GM19239 (cell line): ENCODE data around the gene MAPKAPK5.
A peak's percentile ranks its signal among the peaks of the same experiment; 100 is the strongest.
"Not testable (repeated sequence)": the region's sequence is repeated elsewhere in the genome, so short reads cannot be mapped to it uniquely, and the experiment has no call there.

Source experiments
- DNase-seq: peaks from one replicate; pipeline ENCODE4 v3.0.0; 2011; ENCODE audit warnings: low spot score; ENCODE audit not compliant: insufficient read length
- FAIRE-seq: peaks from 2 replicates; lab custom pipeline; 2011; peaks lifted over from hg19 to GRCh38; lab: Jason Lieb, UNC

Gene MAPKAPK5

GRCh38 chr12:111841750-111842555 is at the start of gene MAPKAPK5:
TSS of gene MAPKAPK5 (plus strand) at chr12:111842228. CDS start at chr12:111842734, 506 bp downstream.
- peak; percentile 91 for FAIRE-seq
- DNase-seq, result peak; percentile 93

- FAIRE-seq (no peak), DNase-seq (no peak)
These were observed 49.2 kb upstream of the MAPKAPK5 start for GRCh38 chr12:111792856-111793235.

- no peak for FAIRE-seq
These were observed 43.8 kb upstream of the MAPKAPK5 start for GRCh38 chr12:111798182-111798581.

GRCh38 chr12:111799758-111800157 is 42.3 kb upstream of the MAPKAPK5 start:
- DNase-seq (no peak), FAIRE-seq (no peak)

More at GRCh38 chr12:111798182-111798581, 43.8 kb upstream of the MAPKAPK5 start:
- DNase-seq, result no peak

- FAIRE-seq, result no peak
- no peak for DNase-seq
These were observed 38.9 kb upstream of the MAPKAPK5 start for GRCh38 chr12:111803038-111803626.

- DNase-seq, result no peak
- no peak for FAIRE-seq
These were observed 38.2 kb upstream of the MAPKAPK5 start for GRCh38 chr12:111803851-111804250.

- FAIRE-seq, result no peak
- no peak for DNase-seq
These were observed 35.7 kb upstream of the MAPKAPK5 start for GRCh38 chr12:111806304-111806703.

- FAIRE-seq (no peak), DNase-seq (no peak)
These were observed 34.8 kb upstream of the MAPKAPK5 start for GRCh38 chr12:111807232-111807631.

GRCh38 chr12:111812881-111813741 is 28.9 kb upstream of the MAPKAPK5 start:
- peak; percentile 92 for FAIRE-seq
- peak; percentile 71 for DNase-seq

- DNase-seq (no peak), FAIRE-seq (no peak)
These were observed 25.9 kb upstream of the MAPKAPK5 start for GRCh38 chr12:111816065-111816615.

GRCh38 chr12:111816898-111817297 is 25.1 kb upstream of the MAPKAPK5 start:
- not testable (repeated sequence) for DNase-seq, FAIRE-seq

GRCh38 chr12:111818340-111818739 is 23.7 kb upstream of the MAPKAPK5 start:
- DNase-seq (no peak), FAIRE-seq (no peak)

- DNase-seq (no peak), FAIRE-seq (no peak)
These were observed 22.6 kb upstream of the MAPKAPK5 start for GRCh38 chr12:111819191-111820158.

- FAIRE-seq, DNase-seq: not testable (repeated sequence)
These were observed 21.2 kb upstream of the MAPKAPK5 start for GRCh38 chr12:111820828-111821227.

- DNase-seq (no peak), FAIRE-seq (no peak)
These were observed 19.1 kb upstream of the MAPKAPK5 start for GRCh38 chr12:111822886-111823285.

- FAIRE-seq (no peak), DNase-seq (no peak)
These were observed 18.1 kb upstream of the MAPKAPK5 start for GRCh38 chr12:111823891-111824290.

- not testable (repeated sequence) for FAIRE-seq, DNase-seq
These were observed 17.7 kb upstream of the MAPKAPK5 start for GRCh38 chr12:111824312-111824711.

GRCh38 chr12:111825509-111825908 is 16.5 kb upstream of the MAPKAPK5 start:
- FAIRE-seq (no peak), DNase-seq (no peak)

GRCh38 chr12:111826316-111826715 is 15.7 kb upstream of the MAPKAPK5 start:
- DNase-seq, result no peak
- no peak for FAIRE-seq
